Measurements from ENCODE around the gene F5. TPM values are rescaled to one million over a fixed set of nuclear protein-coding genes. Genes with fewer than 3 reads are reported as not detected.
A peak's percentile ranks its signal among the peaks of the same experiment; 100 is the strongest.

The F5 gene
- total RNA-seq, 1 donor from 2014 or later = 174 TPM

DNA sequence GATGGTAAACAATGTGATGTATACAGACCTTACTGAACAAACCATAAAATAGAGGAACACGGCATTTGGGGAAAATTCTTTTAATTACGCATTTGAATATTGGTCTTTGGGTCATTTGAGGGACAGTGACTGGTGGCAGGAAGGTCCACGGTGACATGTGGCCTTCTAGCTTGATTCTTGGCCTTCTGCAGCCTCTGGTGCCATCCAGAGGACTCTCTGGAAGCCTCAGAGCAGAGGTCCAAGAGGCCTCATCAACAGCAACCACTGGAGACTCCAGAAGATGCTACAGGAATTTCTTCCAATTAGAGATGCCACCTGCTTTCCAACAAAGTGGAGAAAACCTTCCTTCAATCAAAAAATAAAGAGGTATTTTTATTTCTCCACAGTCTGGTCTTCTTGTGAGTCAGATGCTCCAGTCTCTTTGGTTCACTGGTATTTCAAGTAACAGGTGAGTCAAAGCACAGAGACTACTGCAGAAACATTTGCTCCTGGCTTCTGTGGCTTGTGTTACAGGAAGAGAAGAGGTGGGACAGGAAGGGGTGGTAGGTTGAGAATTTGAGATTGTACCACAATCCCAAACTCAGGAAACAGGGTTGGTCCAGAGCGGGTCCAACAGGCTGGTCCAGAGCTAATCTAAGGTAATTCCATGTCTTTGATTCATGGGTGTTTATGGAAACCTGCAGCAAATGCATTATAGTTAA is 2.7 kb upstream of the F5 start:
- DNase-seq (ENCODE audit: low spot score) = peak; percentile 60
- ATAC-seq = peak; percentile 61

DNA sequence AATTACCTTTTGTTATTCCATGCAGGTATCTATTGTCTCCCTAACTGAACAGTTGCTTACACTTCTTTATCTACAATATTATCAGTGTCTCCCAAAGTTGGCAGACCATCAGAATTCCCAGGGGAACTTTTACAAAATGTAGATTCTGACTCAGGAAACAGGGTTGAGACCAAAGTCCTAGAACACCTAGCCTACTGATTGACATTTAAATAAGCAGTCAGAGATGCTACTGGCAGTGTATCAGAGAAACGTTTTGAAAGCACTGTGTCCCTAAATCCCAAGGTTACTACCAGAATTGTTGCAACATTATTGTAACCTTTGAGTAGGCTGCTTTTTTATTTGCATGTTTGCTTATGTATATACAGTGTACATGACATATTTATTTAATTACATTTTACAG is 1.8 kb upstream of the F5 start:
- ATAC-seq = peak; percentile 47
- no peak for DNase-seq (ENCODE audit: low spot score)

DNA sequence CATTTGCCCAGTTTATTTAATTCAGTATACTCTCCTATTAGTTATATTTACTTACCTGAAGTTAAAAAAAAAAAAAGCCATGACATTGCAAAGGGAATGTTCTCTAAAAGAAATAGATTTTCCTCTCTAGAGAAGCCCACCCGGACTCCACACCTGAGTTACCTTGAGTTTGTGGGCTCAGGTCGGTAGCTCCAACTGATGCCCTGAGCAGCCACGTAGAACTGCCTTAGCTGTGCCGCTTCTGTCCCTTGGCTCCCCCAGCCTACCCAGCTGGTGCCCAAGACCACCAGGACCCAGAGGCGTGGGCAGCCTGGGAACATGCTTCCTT is 250 bp downstream of the F5 start:
- ATAC-seq (no peak), DNase-seq (ENCODE audit: low spot score) (no peak)

DNA sequence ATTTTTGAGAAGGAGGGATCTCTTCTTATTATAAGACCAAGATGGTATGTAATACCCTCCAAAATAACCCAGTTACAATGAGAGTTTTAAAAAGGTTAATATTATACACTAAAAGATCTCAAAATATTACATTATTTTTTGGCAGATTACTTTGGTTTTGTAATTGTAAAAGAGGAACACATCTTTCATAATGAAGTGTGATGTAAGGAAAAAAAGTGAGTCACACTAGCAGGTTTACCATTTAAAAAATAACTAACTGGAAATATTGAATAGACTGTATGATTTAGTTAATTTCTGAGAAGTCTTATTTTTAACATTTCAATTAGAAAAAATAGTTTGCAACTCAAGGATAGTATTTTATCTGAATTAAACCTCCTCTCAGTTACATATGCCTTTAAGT is 1.1 kb downstream of the F5 start:
- ATAC-seq = no peak

DNA sequence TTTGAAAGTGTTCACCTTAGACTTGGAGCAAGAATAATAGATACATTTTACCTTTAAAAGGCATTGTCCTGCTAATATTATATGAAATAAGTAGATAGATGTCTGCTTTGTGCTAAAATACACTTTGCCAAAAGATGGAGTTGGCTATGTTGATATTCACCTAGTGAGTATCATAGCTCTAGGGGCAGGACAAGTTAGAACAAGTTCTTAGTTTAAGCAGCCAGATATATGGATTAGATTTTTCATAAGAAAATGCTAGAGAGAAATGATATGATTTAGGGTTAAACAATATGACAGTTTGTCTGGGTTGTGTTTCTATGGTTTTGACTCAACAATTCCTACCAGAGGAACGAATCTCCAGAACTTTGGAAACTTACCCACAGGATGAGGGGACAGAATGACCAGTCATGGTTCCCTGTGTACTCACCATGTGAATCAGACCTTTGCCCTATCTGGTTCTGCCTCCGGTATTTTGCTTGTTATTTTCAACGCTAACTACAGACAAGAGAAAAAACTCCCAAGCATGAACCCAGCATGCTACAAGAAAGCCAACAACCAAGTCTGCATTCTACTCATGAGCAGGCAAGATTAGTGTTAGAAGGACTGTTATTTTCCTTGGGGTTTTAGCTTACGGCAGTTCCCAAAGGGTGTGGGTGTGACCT is 1.7 kb downstream of the F5 start:
- ATAC-seq (peak; percentile 56), DNase-seq (ENCODE audit: low spot score) (peak; percentile 64)

More for the DNA sequence above, 1.1 kb downstream of the F5 start:
- DNase-seq (ENCODE audit: low spot score) = no peak

DNA sequence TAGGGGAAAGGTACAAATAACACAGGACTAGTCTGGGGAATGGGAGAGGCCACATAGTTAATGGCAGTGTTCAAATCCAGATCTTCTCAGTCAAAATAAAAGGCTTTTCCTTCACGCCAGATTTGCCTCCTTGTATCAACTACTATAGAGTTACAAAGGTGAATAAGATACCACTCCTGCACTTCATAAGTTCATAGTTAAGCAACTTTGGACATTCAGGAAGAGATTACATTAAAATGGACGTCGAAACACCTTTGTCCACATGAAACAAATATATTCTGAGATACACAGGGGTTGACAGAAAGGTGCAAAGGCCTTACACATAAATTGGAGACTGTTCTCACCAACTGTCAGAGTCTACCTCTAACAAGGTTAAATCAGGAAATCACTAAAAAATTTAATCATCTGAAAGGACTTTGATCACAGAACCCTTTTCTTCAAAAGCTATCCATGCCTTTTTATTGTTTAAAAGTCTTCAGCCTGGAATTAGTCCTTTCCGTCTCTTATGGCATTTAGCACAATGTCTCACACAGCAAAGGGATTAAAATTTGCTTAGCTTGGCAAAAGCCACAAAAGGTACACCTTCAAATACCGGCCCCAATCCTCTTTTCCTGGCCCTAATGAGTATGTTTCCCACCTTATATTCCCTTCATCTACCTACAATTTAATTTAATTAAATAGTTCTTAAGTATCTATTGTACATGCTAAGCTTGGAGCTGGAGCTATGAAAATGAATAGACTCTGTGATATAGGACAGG is 8.1 kb downstream of the F5 start:
- DNase-seq (ENCODE audit: low spot score) (no peak), ATAC-seq (no peak)

DNA sequence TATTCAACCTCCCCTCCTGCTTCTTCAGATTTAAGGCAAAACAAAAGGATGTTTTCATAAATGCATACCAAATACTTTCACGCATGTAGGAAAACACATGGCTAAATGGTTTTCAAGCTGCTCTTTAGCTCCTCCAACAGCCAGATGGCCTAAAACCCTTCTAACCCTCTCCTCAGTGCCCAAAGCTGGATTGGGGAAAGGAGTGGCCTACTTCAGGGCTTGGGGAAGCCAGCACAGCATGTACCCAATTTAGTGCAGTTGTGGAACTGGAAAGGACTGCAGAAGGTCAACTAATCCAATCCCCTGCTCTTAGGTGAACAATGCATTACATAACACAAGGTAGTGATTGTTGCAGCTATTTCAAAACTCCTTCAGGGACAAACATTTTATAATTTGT is 9.3 kb downstream of the F5 start:
- peak; percentile 21 for ATAC-seq
- DNase-seq (ENCODE audit: low spot score) = no peak

DNA sequence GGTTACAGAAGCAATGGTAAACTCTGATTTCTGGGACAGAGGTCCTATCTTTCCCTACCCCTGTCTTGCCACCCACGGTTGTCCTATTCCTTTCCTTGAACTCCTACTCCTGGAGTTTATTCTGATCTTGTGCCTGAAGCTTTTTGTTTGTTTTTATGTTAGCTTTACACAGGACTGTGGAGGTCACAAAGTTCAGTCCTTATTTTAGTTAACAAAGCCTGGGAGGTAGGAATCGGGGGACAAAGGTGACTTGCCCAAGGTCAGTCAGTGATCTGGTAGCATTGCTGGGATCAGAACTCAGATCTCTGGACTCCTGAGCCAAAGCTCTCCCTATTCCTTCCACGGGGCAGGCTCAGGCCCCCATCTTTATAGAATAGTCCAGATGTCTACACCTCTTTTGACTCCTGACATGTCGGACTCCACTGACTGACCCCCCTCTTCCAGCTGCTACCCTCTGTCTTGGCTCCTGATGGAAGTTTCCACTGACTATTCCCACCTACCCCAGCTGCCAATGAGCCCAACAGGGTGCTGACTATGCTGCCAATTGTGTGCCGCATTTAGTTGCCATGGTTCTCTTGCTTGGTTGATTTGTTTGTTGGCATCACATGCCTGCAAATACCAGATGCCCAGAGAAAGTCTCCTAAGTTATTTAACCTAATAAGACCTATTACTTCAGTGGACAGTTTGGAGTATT is 9.9 kb downstream of the F5 start:
- DNase-seq (ENCODE audit: low spot score) = peak; percentile 61
- ATAC-seq = peak; percentile 85

DNA sequence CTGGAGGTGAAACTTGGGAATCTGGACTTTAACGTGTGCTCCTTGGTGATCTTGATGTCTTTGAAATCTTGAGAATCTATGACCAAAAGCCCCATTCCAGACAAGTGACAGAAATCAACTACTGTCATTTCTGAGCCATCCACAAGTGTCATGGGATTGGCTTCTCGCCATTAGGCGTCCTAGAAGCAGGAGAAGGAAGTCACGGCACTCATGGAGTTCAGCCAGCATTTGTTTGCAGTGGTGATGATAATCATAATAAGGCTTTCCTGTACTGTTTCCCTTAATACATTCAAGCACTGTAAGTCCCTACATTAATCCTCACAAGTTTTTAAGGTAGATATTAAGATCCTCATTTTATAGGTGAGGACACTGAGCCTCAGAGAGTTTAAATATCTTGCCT is 11.9 kb downstream of the F5 start:
- no peak for DNase-seq (ENCODE audit: low spot score)
- no peak for ATAC-seq

DNA sequence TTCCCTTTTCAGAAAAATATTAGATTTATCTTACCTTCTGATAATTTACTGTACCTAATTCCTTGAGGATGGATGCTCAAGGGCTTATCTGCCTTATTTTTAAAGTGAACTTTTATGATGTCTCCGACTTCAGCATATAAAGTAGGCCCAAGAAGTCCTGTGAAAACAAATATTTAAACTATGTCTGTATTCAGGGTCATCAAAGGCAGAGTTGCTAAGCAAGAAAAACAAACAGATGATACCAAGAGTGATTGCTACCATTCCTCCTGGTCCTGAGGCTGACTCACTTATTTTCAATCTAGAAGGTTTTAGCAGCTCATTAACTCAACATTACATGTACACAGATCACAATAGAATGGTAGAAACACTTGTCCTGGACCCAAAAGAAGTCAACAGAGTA is 14.1 kb downstream of the F5 start:
- peak; percentile 11 for ATAC-seq
- no peak for DNase-seq (ENCODE audit: low spot score)

DNA sequence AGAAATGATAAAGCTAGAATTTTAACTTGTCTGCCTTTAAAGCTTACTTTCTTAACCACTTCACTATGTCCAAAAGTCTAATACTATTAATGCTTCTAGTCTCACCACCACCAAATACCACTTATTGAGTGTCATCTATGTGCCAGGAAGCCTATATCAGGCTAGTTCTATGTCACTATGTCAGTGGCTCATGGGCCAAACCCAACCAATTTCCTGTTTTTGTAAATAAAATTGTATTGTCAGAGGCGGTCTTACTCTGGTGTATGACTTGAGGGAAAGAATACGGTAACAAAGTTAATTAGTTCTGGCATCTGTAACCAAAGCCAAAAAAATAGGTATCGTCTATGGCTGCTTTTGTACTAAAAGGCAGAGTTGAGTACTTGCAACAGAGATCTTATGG is 14.8 kb downstream of the F5 start:
- ATAC-seq = no peak
- DNase-seq (ENCODE audit: low spot score) = no peak

DNA sequence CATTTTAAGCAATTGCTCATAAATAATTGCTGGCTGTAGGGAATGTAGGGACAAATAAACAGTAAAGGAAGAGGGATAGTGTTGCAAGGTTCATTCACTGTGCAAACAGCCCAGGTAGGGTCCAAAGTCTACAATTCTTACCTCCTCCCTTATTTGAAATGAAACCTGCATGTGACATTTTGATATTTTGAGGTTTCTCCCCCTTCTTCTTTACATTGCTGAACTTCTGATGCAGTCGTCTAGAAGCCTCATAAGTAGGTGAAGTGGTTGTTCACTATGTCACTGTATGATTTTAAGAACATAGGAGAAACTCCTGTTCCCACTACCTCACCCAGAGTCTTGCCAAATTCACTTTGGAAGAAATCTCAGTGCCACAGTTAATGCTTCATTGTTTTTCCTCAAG is 16.1 kb downstream of the F5 start:
- ATAC-seq (peak; percentile 87), DNase-seq (ENCODE audit: low spot score) (no peak)

DNA sequence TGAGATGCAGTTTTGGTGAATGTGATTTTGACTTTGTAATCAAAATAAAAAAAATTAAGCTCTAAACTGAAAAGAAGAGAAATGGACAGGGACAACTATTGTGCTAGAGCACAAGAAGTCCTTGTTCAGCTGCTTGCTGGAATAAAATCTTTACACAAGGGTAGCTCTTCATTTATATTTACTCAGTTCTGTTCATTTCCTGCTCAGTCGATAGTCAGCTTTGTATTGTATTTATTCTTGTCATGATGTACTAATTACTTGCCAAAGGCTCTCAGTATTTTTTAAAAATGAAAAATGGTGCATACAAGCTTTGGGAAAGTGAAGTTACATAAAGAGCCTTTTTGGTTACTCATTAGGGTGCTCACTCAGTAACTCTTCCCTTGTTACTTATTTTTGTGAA is 17.8 kb downstream of the F5 start:
- peak; percentile 49 for ATAC-seq
- DNase-seq (ENCODE audit: low spot score) = no peak

DNA sequence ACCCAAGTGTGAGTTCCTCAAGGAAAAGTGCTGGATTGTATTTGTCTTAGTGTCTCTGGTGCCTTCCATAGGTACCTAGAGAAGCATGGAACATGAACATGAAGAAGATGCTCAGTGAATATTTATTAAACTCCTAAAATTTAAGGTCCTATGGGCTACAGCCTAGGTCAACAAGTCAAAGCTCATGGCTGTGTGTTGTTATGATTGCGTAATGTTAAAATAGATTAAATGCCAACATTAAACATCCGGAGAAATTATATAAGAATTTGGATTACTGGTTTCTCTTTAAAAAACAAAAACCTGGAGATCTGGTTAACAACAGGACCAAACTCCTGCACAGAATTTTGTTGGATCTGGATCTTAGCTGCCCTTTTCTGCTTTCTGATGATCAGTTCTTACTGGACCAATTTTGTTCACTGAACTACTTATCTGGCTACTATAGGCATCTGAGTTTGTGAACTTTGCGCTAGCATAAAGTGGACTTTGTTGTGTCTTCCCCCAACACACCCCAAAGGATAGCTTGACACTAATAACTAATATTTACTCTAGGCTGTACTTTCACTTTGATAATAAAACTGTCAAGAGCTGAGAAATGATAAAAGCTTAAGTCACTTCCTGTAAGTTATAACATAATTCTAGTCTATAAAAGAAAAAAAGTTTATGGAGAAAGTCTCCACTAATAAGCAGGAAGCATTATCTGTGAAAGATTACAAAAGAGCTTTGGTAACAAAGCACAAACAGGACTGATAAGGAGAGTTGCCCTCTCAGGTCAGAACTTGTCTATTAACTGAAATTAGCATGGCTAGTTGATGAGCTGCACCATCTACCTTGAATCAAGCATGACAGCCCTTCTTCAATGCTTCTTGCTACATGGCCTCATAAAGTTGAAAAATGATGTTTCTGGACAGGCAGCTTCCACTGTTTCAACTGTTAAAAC is 20.7 kb downstream of the F5 start:
- ATAC-seq (peak; percentile 49), DNase-seq (ENCODE audit: low spot score) (no peak)

DNA sequence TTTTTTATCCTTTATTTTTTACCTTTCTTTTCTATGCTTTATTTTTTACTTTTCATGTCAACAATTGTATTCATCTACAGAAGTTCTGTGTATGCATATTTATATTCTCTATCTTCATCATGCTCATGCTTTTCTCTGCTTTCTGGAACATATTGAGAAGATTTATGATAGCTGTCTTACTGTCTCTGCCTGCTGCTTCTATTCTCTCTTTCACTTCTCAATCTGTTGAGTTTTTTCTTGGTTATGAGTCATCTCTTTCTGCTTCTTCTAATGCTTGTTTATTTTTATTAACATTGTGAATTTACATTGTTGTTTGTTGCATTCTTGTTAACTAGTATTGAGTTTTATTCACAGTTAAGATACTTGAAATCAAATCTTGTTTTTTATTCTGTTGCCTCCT is 22.6 kb downstream of the F5 start:
- DNase-seq (ENCODE audit: low spot score) (no peak), ATAC-seq (no peak)

DNA sequence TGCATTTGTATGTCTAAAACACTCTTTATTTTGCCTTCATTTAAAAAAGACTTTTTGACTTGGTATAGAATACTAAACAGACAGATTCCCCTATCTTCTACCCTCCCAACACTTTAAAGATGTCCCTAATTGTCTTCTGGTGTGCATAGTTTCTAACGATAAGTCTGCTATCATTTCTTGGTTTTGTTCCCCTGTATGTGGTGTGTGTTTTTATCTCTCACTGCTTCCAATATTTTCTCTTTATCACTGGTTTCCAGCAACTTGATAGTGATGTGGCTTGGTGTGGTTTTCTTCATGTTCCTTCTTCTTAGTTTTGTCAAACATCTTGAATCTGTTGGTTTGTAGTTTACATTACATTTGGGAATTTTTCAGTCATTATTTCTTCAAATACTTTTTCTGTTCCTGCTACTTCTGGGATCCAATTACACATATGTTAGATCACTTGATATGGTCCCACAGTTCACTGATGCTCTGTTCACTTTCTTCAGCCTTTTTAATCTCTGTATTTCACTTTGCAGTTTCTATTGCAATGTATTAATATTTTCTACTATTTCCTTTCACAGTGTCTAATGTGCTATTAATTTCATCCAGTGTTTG is 23.2 kb downstream of the F5 start:
- no peak for ATAC-seq
- no peak for DNase-seq (ENCODE audit: low spot score)

DNA sequence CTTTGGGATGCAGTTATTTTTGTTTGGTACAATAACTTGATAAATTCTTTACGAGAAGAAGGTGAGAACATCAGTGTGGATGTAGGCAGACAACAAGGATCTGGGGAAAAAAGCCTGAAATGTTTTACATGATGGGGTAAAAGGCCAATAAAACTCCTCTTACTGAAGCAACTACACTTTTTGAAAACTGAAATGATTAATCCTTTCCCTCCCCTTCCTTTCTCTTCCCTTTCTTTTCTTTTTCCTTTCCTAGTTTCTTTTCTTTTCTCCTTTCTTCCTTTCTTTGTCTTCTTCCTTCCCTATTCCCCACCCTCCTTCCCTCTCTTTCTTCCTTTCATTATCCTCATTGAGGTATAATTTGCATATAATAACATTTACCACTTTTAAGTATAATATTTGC is 24.6 kb downstream of the F5 start:
- no peak for ATAC-seq
- DNase-seq (ENCODE audit: low spot score) = no peak

DNA sequence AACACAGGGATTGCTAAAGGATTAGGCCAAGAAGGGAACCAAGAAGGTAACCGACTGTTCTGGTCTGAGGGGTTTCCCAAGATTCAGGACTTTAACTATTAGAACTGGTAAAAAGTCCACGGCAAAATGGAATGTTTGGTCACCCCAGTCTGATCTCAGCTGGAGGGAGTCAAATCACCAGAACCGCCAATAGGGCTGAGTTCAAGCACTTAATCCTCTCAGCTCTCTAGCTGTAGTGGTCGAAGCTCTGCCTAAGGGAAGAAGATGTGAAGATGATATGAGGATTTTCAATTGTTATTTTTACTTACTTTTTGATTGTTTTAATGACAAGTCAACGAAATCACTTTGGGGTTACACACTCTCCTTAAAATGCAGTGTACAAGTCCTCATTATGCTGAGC is 29.1 kb downstream of the F5 start:
- no peak for ATAC-seq
- DNase-seq (ENCODE audit: low spot score) = no peak

DNA sequence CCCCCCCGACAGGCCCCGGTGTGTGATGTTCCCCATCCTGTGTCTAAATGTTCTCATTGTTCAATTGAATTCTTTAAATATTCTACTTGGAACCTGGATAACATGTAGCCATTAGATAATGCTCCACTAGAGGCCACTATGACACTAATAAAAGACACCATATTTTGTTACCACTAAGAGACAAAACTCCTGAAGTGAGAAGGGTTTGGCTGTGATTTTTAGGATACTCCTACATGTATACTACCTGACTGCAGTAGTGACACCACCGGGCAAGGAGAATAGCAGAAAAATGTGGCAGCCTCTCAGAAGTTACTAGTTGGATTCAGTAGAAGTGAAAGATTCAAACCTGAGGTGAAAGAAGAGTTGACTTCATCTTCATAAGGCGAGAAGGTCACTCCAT is 36.0 kb downstream of the F5 start:
- peak; percentile 79 for ATAC-seq
- DNase-seq (ENCODE audit: low spot score) = no peak

DNA sequence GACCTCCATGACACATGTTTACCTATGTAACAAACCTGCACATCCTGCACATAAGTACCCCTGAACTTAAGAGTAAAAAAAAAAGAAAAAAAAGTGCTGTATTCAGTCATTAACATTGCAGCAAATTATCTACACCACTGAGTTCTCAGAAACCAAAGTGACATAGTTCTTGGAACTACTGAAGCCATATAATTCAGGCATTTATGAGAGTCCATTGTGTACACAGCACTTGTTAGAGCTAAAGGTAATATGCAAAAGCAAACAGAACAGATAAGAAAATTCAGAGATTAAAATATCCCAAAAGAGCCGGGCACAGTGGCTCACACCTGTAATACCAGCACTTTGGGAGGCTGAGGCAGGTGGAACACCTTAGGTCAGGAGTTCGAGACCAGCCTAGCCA is 38.0 kb downstream of the F5 start:
- ATAC-seq = no peak
- no peak for DNase-seq (ENCODE audit: low spot score)

Measured in left lobe of liver (tissue), 2 donors.